HG03108 (cell line): ENCODE results near the gene AKAP8.
A peak's percentile ranks its signal among the peaks of the same experiment; 100 is the strongest.
"Not testable (repeated sequence)": the region's sequence is repeated elsewhere in the genome, so short reads cannot be mapped to it uniquely, and the experiment has no call there.

Experiments used
- ATAC-seq: cut with Tn5 transposase; IDR thresholded peaks from one replicate; pipeline ENCODE4 v1.9.1; 2021; ENCODE audit warnings: moderate library complexity; ENCODE audit not compliant: unreplicated experiment

AKAP8 gene

DNA sequence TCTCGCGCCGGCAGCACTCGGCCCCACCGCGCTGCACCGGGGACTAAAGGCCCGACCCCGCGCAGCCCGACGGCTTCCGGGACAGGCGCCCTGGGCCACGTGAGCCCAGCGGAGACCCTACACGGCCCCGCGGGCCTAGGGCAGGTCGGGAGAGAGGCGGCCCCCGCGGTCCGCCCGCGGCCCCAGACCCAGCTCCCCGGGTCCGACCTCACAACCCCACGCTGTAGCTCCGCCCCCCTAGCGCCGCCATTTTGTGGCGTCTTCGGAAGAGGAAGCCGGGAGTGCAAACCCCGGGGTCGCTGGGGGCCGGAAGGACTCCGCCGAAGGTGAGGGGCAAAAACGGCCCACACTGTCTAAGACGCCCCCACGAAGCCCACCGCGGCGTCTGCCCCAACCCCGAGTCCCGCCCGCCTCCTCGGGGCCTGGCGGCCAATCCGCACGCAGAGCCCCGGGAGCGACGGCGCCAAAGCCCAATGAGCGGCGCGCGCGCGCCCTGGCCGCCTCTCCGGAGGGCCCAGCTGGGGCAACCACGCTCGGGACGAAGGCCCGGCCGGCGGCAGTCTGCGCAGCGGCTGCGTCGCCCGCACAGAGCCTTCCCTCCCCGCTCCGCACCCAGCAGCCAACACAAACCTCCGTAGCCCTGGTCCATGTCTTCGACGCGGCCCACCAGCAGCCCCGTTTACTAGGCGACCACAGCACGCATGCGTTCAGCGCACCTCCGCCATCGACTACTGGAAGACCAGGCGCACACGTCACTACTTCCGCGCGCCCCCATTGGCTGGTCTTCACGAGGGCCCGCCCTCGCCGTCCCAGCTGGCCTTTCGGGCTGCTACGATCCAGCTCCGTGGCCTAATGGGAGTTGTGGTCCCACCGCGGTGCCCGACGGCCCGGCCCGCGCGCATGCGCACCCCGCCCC lies at the start of gene AKAP8:
Gene AKAP8 (minus strand): TSS at position 705 of the 916 bp plus-strand sequence. CDS start 56 bp downstream, at position 649.
- peak; percentile 73 for ATAC-seq

DNA sequence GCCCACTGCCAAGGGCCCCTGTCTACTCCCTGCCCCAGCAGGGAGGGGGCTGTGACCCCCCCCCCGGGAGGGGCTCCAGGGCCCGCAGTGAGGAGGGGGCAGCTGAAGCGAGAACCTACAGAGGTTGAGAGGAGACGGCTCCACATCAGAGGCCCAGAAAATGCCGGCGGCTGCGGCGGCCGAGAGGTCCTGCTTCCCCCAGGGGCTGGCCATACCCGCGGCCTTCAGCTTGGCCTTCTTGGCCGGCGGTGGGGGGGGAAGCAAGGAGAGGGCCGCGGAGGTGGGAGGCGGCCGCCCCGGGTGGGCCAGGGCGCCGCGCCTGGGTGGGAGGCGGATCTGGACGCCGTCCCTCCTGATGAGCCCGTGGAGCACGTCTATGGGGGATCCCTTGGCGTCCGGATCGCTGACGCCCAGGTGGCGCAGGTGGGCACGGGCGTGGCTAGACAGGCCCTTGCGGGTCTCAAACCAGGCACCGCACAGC lies 48.4 kb upstream of the AKAP8 start:
- ATAC-seq = no peak

- ATAC-seq = no peak
Measured at GRCh38 chr19:15427350-15427700, 47.7 kb upstream of the AKAP8 start.

GRCh38 chr19:15426485-15427349 lies 47.1 kb upstream of the AKAP8 start:
- no peak for ATAC-seq

DNA sequence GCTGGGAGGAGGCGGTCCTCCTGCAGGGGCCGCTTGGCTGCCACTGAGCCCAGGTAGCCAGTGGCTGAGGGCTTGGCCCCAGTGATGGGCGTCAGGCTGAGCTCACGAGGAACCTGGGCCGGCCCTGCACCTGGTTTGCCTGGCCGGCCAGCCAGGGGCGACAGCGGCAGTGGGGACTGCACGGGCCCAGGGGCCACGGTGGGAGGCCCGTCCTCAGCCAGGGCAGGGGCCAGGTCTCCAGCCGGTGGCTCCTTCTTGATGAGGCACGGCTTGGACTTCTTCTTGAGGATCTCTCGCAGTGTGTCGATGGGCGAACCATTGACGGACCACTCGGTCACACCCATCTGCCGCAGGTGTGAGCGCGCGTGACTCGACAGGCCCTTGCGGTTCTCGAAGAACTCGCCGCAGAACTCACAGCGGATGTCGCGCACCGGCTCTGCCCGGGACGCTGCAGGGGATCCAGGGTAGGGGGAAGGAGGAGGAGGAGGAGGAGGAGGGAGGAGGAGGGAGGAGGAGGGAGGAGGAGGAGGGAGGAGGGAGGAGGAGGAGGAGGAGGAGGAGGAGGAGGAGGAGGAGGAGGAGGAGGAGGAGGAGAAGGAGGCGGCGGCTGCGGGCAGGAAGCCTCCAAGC lies 45.8 kb upstream of the AKAP8 start:
- no peak for ATAC-seq

- ATAC-seq = no peak
Measured at GRCh38 chr19:15424692-15425272, 45.2 kb upstream of the AKAP8 start.

DNA sequence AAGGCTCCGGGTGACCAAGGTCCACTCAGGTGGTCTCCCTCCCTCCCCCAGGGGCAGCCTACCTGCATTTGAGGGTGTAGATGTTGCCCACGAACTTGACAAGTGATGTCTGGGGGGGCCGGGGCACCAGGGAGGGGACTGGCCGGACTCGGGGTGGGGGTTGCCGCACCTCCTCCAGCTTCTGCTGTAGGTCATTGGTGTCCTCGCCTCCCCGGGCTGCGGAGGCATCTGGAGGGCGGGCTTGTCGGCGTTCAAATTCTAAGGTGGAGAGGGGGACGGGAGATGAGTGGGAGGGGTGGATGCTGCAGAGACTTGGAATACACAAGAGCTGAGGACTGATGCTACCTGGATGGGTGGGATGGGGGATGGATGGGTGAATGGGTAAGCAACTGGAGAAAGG lies 44.5 kb upstream of the AKAP8 start:
- no peak for ATAC-seq

- no peak for ATAC-seq
Measured at GRCh38 chr19:15423130-15423529, 43.5 kb upstream of the AKAP8 start.

DNA sequence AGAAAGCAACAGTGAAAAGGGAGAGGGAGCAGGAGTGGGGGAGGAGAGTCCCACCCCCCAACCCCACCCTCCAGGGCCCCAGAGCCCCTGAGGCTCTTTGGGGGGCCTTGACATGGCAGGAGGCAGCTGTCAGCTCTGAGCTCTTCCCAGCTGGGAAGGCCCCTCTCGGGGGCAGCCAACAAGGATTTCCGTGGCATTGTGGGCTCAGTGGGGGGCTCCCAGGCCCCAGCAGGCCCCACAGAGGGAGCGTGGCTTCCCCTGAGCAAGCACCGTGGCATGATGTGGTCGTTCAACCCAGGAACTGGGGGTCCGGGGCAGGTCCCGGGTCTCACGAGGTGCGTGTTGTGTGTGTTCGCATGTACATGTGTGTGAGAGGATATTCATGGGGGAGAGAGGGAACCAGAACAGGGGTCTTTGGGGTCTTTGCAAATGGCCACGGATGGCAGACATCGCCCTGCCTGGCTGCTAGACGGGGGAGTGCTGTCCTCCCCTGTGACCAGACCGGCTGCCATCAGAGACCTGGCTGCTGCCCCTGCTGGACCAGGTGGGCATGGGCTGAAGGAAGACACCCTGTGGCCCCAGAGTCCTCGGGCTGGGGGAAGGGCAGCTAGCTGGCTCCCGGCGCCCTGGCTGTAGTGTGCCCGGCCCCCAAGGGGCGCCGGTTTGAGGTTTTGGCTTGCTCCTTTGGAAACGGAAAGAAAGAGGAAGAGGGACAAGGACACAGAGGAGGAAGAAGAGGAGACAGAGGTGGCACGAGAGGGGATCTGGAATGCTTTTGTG lies 42.9 kb upstream of the AKAP8 start:
- ATAC-seq = no peak

DNA sequence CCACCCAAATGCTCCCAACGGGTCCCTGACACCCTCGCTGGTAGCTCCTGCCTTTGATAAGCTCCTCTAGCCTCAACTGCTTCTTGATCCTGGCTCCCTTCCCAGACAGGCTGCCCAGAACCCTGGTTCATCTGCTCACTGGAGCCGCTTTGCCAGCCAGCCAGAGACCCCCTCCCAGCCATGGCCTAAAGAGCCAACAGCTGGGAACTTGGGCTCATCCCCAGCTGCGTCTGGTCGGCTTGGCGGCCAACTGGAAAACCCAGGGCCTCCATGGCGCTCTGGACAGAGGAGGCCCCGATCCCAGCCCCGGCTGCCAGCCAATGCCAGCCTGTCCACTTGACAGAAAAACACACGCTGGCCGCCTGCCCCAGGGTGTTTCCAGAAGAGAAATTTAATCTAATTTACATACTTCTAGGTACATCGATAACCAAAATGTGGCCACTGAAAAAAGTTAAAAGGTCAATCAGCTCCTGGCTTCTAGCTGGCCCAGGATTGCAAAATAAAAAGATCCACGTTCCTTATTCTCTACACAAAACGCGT lies 42.2 kb upstream of the AKAP8 start:
- ATAC-seq = no peak

DNA sequence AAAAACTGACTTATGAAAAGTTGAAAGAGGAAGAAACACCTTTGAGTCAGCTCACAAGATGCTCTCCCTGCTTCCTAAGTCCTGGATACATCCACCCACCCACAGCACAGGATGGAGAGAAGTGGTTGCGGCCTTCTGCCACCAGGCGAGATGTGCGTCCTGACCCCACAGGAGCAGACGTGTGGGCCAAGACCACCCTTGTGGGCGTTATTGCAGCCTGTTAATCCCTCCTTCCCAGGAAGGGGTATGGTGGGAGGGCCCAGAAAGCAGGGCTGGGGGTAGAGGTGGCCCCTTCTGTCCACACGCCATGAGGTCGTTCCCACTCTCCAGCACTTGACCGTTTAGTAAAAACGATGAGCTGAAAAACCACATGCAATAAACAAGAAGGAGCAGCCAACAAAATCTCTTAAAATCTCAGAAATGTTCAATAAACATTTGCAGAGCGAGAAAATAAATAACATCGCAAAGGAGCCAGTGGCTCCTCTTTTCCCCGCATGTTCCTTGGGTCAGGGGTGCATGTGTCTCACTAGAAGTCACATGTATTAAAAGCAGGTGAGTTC lies 41.6 kb upstream of the AKAP8 start:
- no peak for ATAC-seq

- ATAC-seq = no peak
Measured at GRCh38 chr19:15419413-15420025, 39.9 kb upstream of the AKAP8 start.

DNA sequence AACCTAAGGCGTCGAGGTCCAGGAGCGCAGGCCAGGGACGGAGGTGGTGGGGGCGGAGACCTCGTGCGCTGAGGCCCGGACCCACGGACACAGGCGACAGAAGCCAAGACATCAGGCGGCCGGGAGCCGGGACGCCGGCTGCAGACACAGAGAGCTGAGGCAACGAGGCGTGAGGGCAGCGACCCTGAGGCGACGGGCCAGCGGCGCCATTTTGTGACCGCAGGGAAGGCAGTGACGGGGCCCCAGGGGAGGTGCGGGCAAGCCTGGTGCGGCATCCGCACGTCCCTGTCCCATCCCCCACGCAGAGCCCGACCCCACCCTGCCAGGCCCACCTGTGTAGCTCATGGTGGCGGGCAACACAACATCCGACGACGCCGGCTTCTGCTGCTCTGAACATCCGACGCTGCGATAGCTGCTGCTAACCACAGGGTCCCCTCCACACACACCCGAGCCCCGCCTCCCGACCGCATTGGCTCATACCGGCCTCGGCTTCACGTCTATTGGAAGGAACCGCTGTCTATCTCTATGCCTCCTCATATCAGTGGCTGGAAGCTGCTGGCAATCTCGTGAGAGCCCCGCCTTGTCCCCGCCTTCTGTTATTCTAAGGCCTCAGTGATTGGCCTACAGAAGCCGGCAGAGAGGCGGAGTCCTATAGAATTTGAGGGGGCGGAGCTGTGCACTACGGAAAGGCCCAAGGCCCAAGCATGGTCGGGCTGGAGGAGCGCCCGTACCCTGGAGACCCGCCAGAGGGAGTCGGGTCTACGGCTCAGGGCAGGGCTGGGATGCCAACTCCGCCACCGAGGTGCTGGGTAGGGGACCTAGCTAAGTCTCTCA lies 39.2 kb upstream of the AKAP8 start, which contains the start of gene AKAP8L:
Gene AKAP8L (minus strand): TSS at position 410 of the 834 bp plus-strand sequence. CDS start 65 bp downstream, at position 345.
- ATAC-seq = peak; percentile 92

GRCh38 chr19:15418231-15418578 lies 38.6 kb upstream of the AKAP8 start:
- ATAC-seq = no peak

GRCh38 chr19:15417699-15418098 lies 38.1 kb upstream of the AKAP8 start:
- ATAC-seq = no peak

DNA sequence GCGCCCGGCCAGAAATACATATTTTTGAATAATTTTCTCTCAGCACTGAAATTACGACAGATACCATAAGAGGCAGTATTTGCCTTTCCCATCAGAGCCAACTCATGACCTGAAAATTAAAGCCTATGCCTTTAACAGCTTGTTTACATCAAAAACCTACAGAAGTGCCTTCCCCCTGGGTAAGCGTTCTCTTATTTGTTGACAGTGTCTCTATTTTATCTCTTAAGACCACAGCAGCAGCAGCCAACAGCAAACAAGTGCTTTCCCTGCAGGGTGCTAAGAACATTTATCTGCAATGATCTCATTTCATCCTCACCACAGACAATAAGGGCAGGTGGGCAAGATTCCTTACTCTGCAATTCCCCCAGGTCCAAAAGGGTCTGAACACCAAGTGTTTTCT lies 33.2 kb upstream of the AKAP8 start:
- no peak for ATAC-seq

DNA sequence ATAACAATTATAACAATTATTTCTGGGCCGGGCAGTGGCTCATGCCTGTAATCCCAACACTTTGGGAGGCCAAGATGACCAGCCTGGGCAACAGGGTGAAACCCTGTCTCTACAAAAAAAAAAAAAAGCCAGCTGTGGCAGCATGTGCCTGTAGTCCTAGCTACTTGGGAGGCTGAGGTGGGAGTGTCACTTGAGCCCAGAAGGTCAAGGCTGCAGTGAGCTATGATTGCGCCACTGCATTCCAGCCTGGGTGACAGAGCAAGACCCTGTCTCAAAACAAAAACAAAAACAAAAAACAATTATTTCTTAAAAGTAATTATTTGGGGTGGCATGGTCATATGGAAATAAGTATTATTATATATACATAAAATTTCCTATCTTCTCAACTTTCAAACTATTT lies 31.8 kb upstream of the AKAP8 start:
- ATAC-seq = not testable (repeated sequence)

DNA sequence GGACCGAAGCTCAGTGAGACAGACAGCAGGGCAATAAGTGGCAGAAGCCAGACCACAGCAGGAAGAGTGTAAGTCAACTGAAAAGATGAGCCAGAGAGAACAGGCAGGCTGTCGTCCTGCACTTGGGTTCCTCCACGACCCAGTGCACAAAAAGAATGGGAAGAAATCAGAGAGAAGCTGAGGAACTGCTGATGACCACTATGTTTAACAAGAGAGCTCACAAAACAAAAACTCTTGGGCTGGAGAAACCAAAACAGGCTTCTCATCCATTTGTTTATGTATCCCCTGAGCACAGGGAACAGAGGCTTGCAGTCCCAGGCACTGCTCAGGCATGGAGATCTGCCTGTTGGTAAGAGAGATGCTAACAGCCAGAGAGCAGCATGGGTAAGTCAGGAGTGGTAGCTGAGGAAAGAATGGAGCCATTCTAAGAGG lies 25.2 kb upstream of the AKAP8 start:
- ATAC-seq = no peak
